Fibroblast of the aortic adventitia (primary cell): Measurements from ENCODE around the gene TP63. TPM values are rescaled to one million over a fixed set of nuclear protein-coding genes. Genes with fewer than 3 reads are reported as not detected.

Experiments used
- DNase-seq: peaks from one replicate; pipeline ENCODE4 v3.0.0-alpha.2; 2010; ENCODE audit warnings: low read depth
- H3K4me3 ChIP-seq: 2 replicates; pipeline ENCODE4 v1.5.1; 2011; ENCODE audit warnings: low read depth, mild to moderate bottlenecking, control low read depth, low read length, moderate library complexity
- CTCF ChIP-seq: IDR thresholded peaks from 2 replicates; pipeline ENCODE4 v1.5.1; 2011; ENCODE audit warnings: mild to moderate bottlenecking, low read length, control low read depth, inconsistent platforms; ENCODE audit not compliant: insufficient read depth
- total RNA-seq: library from RNA; depleted of rRNA; stranded (reverse); fragments of >200 nt; gene quantifications from 2 replicates; pipeline ENCODE4 v1.2.3, GENCODE V29; 2012; ENCODE audit warnings: low replicate concordance

TP63 gene
- total RNA-seq, 1 donor = 0.18 TPM

DNA sequence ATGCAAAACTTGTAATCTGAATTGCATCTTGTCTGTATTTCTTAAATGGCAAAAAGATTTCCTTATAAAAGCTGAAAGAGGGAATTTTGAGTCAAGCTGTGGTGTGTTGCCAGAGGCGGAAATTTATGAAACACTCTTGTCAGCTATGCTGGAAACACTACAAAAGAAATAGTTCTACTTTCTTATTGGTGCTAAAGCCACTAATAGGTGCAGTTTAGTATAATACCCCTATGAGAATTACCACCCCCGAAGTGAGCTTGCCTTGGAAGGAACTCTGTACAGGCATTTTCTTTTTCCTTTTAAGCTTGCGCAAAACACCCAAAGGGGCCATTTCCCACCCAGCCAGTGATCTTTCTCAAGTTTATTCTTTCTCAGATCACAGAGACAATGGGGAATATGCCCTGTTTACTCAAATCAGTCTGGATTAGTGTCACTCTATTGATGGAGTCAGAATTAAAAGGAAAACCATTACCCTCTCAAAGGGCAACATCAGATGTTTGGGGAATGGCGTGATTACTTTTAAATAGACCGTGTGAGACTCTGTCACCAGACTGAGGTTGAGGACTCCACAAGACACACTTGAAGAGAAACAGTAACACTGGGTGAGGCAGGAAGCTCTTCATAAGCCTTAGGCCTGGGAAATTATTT, 166.0 kb downstream of the TP63 start:
- no peak for DNase-seq
- H3K4me3 ChIP-seq = no peak overlapping the region
- TF ChIP-seq CTCF = no peak

- DNase-seq = no peak
- H3K4me3 ChIP-seq = no peak overlapping the region
- TF ChIP-seq CTCF = no peak
Observed at GRCh38 chr3:189799366-189799765, 168.2 kb downstream of the TP63 start.

GRCh38 chr3:189800436-189800835, 169.2 kb downstream of the TP63 start:
- no peak overlapping the region for H3K4me3 ChIP-seq
- no peak for DNase-seq
- TF ChIP-seq CTCF = no peak

- DNase-seq = no peak
- no peak overlapping the region for H3K4me3 ChIP-seq
- no peak for TF ChIP-seq CTCF
Observed at GRCh38 chr3:189803254-189803653, 172.1 kb downstream of the TP63 start.

DNA sequence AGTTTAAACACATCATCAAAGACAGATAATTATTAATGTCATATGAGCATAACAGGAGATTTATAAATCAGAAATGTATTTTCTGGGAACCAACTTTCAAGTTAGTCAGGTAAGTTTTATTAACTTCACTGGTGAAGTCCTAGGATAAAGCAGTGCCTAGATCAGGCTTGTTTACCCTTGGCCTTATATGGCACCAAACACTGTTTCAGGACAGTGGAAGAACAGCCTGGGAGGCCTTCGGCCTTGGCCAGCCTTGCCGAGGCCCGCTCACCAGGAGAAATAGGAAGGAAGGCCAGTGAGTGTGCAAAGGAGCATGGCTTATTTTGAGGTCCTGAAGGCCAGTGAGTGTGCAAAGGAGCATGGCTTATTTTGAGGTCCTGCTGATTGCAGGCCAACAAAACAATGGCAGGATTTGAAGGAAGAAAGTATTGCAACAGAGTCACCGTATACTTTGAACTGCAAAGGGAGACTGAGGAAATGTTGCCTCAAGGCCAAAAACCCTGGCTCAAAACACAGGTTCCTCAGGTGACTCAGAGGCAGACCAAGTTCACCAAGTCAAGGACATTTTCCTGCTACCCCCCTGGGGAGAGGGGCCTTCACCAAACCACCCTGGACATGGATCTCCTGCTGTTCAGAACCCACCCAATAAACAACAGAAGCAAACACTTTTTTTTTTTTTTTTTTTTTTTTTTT, 174.3 kb downstream of the TP63 start:
- no peak for DNase-seq
- no peak overlapping the region for H3K4me3 ChIP-seq
- TF ChIP-seq CTCF = no peak

GRCh38 chr3:189806171-189806951, 175.2 kb downstream of the TP63 start:
- H3K4me3 ChIP-seq = no peak overlapping the region
- TF ChIP-seq CTCF = no peak
- peak; percentile 6 for DNase-seq
